VCaP (cell line): ENCODE measurements around the gene TFF1.
A peak's percentile ranks its signal among the peaks of the same experiment; 100 is the strongest.

Source experiments
- H3K27ac ChIP-seq: fragments of 450-650 bp; 2 replicates; pipeline ENCODE4 v1.5.1; 2017
- TF ChIP-seq, protein P1 (sequence below): fragments of 450-650 bp; conservative IDR thresholded peaks from 2 replicates; pipeline ENCODE4 v1.5.1; 2017; ENCODE audit warnings: mild to moderate bottlenecking, moderate library complexity

Gene TFF1

DNA sequence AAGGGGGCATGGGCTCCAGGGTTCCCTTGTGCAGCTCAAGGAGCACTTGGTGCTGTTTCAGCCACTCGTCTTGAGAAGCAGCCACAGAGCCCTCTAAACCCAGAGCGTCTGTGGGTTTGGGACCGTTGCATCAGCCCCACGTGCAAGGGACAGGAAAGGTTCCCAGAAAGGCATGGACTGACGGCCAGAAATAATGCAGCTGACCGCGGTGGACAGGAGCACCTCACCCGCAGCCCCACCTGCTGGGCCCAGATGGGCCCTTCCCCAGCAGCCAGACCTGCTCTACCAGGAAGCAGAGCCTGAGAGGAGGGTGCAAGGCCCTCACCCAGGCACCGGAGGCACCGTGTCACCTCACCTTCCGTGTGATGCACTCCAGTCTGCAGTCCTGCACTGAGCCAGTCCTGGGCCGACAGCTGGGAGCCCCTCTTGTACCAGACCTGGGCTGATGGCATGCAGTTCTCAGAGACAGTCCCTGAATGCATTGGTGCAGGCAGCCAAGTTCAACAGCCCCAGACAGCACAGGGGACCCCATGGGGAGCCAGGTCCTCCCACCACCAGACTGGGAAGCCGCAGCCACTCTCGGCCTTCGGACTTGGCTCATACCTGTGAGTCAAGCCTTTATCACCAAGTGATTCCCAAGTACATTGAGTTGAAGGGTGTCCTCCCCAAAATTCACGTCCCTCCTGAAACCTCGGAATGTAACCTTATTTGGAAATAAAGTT, 46.3 kb downstream of the TFF1 start:
- H3K27ac ChIP-seq: no peak overlapping the region
- TF ChIP-seq, protein P1, sequence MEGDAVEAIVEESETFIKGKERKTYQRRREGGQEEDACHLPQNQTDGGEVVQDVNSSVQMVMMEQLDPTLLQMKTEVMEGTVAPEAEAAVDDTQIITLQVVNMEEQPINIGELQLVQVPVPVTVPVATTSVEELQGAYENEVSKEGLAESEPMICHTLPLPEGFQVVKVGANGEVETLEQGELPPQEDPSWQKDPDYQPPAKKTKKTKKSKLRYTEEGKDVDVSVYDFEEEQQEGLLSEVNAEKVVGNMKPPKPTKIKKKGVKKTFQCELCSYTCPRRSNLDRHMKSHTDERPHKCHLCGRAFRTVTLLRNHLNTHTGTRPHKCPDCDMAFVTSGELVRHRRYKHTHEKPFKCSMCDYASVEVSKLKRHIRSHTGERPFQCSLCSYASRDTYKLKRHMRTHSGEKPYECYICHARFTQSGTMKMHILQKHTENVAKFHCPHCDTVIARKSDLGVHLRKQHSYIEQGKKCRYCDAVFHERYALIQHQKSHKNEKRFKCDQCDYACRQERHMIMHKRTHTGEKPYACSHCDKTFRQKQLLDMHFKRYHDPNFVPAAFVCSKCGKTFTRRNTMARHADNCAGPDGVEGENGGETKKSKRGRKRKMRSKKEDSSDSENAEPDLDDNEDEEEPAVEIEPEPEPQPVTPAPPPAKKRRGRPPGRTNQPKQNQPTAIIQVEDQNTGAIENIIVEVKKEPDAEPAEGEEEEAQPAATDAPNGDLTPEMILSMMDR: no peak; the same call in 1 of the 2 replicates

DNA sequence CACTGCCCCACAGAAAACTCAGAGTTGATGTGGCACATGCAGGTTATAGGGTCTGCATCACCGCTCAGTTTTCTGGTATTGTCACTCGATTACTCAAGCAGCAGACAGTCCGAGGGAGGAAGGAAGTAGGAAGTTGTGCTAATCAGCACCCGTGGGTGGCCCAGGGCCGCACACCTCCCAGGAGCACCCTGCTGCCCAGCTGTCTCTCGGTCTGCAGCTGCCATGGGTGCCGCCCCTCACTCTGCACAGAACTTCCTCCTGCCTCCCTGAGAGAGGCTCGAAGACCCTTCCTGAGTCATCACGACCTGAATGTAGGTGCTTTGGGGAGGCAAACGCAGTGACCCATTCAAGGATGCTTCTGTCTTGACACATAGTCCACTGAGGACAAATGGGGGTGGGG, 47.0 kb downstream of the TFF1 start:
- TF ChIP-seq, protein P1: no peak
- no peak overlapping the region for H3K27ac ChIP-seq

DNA sequence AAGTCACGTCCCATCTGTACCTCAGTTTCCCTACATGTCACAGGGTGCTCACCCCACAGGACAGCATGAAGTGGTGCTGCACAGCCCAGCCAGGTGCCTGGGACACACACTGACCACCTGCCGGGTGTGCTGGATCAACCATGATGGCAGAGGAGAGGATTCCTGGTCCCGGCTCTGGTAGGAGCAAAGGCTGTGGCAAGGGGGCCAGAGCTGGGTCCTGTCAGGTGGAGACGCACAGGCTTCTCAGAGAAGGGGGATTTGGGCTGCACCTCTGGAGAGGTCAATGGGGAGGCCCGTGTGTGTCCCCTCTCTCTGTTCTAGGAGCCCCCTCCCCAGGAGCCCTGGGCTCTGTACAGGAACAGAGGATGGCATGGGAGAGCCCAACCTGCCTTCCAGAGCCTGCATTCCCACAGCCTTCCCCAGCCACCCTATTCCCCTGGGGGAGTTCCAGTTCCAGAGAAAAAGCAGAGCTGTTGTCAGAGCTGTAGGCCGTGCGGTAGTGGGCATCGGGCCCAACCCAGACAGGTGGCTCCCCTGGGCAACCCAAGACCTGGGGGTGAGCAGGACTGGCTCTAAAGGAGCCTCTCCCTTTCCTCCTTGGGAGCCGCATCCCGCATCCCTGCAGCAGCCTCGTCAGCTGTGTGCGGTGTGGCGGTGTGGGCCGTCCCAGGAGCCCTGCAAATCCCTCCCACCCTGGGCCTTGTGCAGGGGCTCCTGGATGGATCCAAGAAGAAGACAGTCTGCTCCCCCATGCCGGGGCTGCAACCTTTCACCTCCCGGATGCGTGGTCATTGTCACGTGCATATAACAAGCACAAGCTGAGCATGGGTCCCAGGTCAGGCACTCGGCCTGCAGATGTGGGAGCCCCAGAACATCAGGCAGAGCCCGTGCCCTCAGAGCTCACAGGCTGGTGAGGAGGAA, 48.2 kb downstream of the TFF1 start:
- no peak overlapping the region for H3K27ac ChIP-seq

DNA sequence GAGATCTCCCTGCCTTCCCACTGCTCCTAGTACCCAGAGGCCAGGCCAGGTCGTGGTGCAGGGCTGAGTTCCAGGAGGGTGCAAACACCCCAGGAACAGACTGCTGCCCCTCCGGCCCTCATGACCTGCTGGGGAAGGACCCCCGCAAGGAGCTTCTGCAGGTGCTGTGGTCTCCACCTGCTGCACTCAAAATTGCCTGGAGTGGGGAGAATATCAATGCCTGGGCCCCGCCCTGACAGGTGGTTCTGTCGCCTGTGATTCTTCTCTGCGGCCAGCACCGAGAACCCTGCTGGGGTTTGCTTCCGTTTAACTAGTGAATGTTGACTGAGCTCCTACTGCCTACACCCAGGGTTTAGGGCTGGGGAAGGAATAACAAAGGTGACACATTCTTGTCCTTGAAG, 49.0 kb downstream of the TFF1 start:
- H3K27ac ChIP-seq: no peak overlapping the region
- TF ChIP-seq, protein P1: no peak

More for the DNA sequence above, 48.2 kb downstream of the TFF1 start:
- TF ChIP-seq, protein P1: no peak

DNA sequence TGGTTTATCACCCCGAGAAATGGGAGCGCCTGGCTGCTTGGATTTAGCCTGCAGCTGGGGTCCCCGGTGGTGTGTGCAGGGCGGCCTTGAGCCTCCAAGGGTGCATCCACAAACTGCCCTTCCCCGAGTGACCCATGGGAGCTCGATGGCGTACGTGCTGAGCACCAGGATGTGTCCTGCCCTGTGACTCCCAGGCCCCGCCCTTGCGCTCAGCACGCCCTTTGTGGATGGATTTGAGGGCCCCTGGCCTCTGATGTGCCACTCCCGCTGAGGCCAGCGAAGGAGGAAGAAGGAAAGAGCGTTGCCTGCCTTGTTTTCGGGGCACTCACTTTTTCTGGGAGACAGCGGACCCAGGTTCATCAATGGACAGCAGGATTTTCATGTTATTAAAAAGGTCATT, 49.4 kb downstream of the TFF1 start:
- TF ChIP-seq, protein P1: no peak
- peak overlapping the region; percentile 86; the same call in 1 of the 2 replicates for H3K27ac ChIP-seq

DNA sequence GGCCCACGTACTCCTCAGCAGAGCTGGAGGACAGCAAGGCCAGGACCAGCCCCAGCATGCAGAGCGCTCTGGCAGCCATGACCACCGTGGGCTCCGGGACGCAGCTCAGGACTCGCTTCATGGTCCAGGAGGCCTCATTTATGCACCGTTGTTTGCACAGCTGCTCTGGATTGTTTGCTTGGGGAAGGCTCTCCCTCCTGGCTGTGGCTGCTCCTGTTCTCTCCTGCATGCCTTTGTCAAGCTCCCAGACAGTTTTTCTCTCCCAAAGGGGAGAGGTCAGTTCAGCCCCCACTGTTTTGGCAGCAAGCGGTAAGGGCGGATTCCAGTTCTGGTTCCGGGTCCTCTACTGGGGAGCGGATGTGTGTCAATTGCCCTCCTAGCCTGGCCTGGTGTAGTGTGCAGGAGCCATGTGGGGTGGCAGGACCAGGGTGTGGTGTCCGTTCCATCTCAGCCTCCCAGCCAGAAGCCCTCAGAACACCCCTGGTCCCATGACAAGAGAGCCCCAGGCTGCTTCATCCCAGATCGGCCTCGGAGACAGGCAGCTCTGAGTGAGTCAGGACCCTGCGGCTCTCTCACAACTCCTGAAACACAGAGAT, 50.9 kb downstream of the TFF1 start, which contains the start of gene TFF3:
TFF3 (minus strand) TSS at position 114 of the 596 bp plus-strand sequence; CDS start at position 79, 35 bp downstream.
- TF ChIP-seq, protein P1: no peak

More for the DNA sequence above, 50.9 kb downstream of the TFF1 start, which contains the start of gene TFF3:
- peak within 1 kb of the TSS; percentile 86 for H3K27ac ChIP-seq
